Upper lobe of right lung (tissue), 1 donor: ENCODE results near the gene CCDC136. TPM values are rescaled to one million over a fixed set of nuclear protein-coding genes. Genes with fewer than 3 reads are reported as not detected.

Experiments
- ATAC-seq: fragments of 200-7000 bp; cut with Tn5 transposase; one replicate; pipeline ENCODE4 v1.9.1; 2020; ENCODE audit warnings: mild to moderate bottlenecking, moderate library complexity
- DNase-seq: peaks from one replicate; pipeline ENCODE4 v3.0.0-alpha.2; 2020
- H3K27ac ChIP-seq: fragments of 200-600 bp; one replicate; pipeline ENCODE4 v1.8.0; 2022
- H3K27me3 ChIP-seq: fragments of 200-600 bp; one replicate; pipeline ENCODE4 v1.8.0; 2022; ENCODE audit warnings: mild to moderate bottlenecking
- H3K36me3 ChIP-seq: fragments of 200-600 bp; one replicate; pipeline ENCODE4 v1.8.0; 2022
- H3K4me1 ChIP-seq: fragments of 200-600 bp; one replicate; pipeline ENCODE4 v1.8.0; 2022
- H3K4me3 ChIP-seq: fragments of 200-600 bp; one replicate; pipeline ENCODE4 v1.8.0; 2022; ENCODE audit warnings: mild to moderate bottlenecking
- H3K9me3 ChIP-seq: fragments of 200-600 bp; one replicate; pipeline ENCODE4 v1.8.0; 2022
- CTCF ChIP-seq: fragments of 200-600 bp; IDR thresholded peaks from one replicate; pipeline ENCODE4 v1.8.0; 2022; ENCODE audit warnings: antibody characterized with exemption
- intact Hi-C: fragments of 100-400 bp; cut with DNase I; formaldehyde crosslinking; loops from one replicate; pipeline ENCODE4 v1.11.0; 2022
- total RNA-seq: library from RNA; stranded (reverse); fragmentation: NEBNext Ultra II Directional; extraction: Animal tissue kit (Norgen Biotek cat#: 25700); gene quantifications from one replicate; pipeline ENCODE4 v1.2.1, GENCODE V29; 2021
- donor health status: DM: no; HTN: yes; CAD: no; lungs with severe emphysema.

CCDC136 gene
- total RNA-seq, 1 donor from 2014 or later = 3.1 TPM

GRCh38 chr7:128835231-128835751, 43.5 kb downstream of the CCDC136 start:
- peak; percentile 46 for DNase-seq
- no peak for TF ChIP-seq CTCF
- Histone ChIP-seq H3K36me3 (no peaks in the 10 kb centered on the region), H3K4me1 (peaks cover 21% of the 10 kb centered on the region), H3K9me3 (no peaks in the 10 kb centered on the region), H3K27me3 (peaks cover 30% of the 10 kb centered on the region), H3K27ac (no peak overlapping the region), H3K4me3 (no peak overlapping the region)
- intact Hi-C loops = no loop called here
- no peak for ATAC-seq

- H3K36me3 ChIP-seq = no peaks in the 10 kb centered on the region
- DNase-seq = peak; percentile 53
- H3K4me1 ChIP-seq = peaks cover 15% of the 10 kb centered on the region
- peaks cover 22% of the 10 kb centered on the region for H3K27me3 ChIP-seq
- H3K4me3 ChIP-seq = no peak overlapping the region
- TF ChIP-seq CTCF = no peak
- intact Hi-C loops = no loop called here
- H3K9me3 ChIP-seq = no peaks in the 10 kb centered on the region
- no peak for ATAC-seq
- H3K27ac ChIP-seq = no peak overlapping the region
Measured at GRCh38 chr7:128835790-128836641, 44.2 kb downstream of the CCDC136 start.

GRCh38 chr7:128836729-128837348, 45.1 kb downstream of the CCDC136 start:
- Histone ChIP-seq H3K36me3 (no peaks in the 10 kb centered on the region), H3K4me1 (peaks cover 7% of the 10 kb centered on the region)

GRCh38 chr7:128837521-128837921, 45.8 kb downstream of the CCDC136 start:
- intact Hi-C loops = no loop called here
- no peak for ATAC-seq
- H3K4me3 ChIP-seq = no peak overlapping the region

More at GRCh38 chr7:128836729-128837348, 45.1 kb downstream of the CCDC136 start:
- intact Hi-C loops = no loop called here
- Histone ChIP-seq H3K4me3 (no peak overlapping the region), H3K27me3 (peaks cover 14% of the 10 kb centered on the region), H3K9me3 (no peaks in the 10 kb centered on the region), H3K27ac (no peak overlapping the region)
- no peak for ATAC-seq
- TF ChIP-seq CTCF = no peak
- DNase-seq = no peak

More at GRCh38 chr7:128837521-128837921, 45.8 kb downstream of the CCDC136 start:
- Histone ChIP-seq H3K27me3 (peaks cover 8% of the 10 kb centered on the region), H3K4me1 (peaks cover 4% of the 10 kb centered on the region), H3K9me3 (no peaks in the 10 kb centered on the region), H3K36me3 (no peaks in the 10 kb centered on the region), H3K27ac (no peak overlapping the region)
- DNase-seq = no peak
- TF ChIP-seq CTCF = no peak
